NCI-H748 treated with DMSO at 0.1 percent for 48 hours (cell line): ENCODE data around the gene GABRG3.

Experiments used
- DNase-seq: peaks from one replicate; lab custom pipeline; 2025; lab: John Stamatoyannopoulos, UW

Gene GABRG3

GRCh38 chr15:27499191-27499590 lies 528.2 kb downstream of the GABRG3 start:
- DNase-seq: no peak

- no peak for DNase-seq
These were observed 528.7 kb downstream of the GABRG3 start for GRCh38 chr15:27499719-27500118.

GRCh38 chr15:27500206-27500605 lies 529.2 kb downstream of the GABRG3 start:
- no peak for DNase-seq

- DNase-seq: no peak
These were observed 535.8 kb downstream of the GABRG3 start for GRCh38 chr15:27506752-27507151.

GRCh38 chr15:27509014-27509413 lies 538.0 kb downstream of the GABRG3 start:
- DNase-seq: no peak

GRCh38 chr15:27512281-27513001 lies 541.5 kb downstream of the GABRG3 start:
- DNase-seq: no peak

GRCh38 chr15:27514526-27514925 lies 543.5 kb downstream of the GABRG3 start:
- no peak for DNase-seq

GRCh38 chr15:27527490-27528067 lies 556.6 kb downstream of the GABRG3 start:
- DNase-seq: no peak

GRCh38 chr15:27529399-27529798 lies 558.4 kb downstream of the GABRG3 start:
- no peak for DNase-seq

GRCh38 chr15:27530994-27531393 lies 560.0 kb downstream of the GABRG3 start:
- no peak for DNase-seq

- DNase-seq: no peak
These were observed 561.4 kb downstream of the GABRG3 start for GRCh38 chr15:27532358-27532757.

GRCh38 chr15:27535445-27536129 lies 564.6 kb downstream of the GABRG3 start:
- DNase-seq: no peak

GRCh38 chr15:27538325-27538724 lies 567.3 kb downstream of the GABRG3 start:
- DNase-seq: peak; percentile 91

GRCh38 chr15:27541581-27541980 lies 570.6 kb downstream of the GABRG3 start:
- DNase-seq: no peak

GRCh38 chr15:27545494-27546255 lies 574.7 kb downstream of the GABRG3 start:
- DNase-seq: peak; percentile 59

- no peak for DNase-seq
These were observed 578.8 kb downstream of the GABRG3 start for GRCh38 chr15:27549746-27550145.

GRCh38 chr15:27550635-27551034 lies 579.7 kb downstream of the GABRG3 start:
- no peak for DNase-seq

- DNase-seq: no peak
These were observed 590.8 kb downstream of the GABRG3 start for GRCh38 chr15:27561816-27562215.

GRCh38 chr15:27563765-27564370 lies 592.9 kb downstream of the GABRG3 start:
- no peak for DNase-seq

GRCh38 chr15:27564656-27565055 lies 593.7 kb downstream of the GABRG3 start:
- DNase-seq: no peak

GRCh38 chr15:27570746-27571145 lies 599.8 kb downstream of the GABRG3 start:
- no peak for DNase-seq
